ENCODE measurements around the gene MVB12B.
"Not testable (repeated sequence)": the region's sequence is repeated elsewhere in the genome, so short reads cannot be mapped to it uniquely, and the experiment has no call there.

Gene MVB12B

GRCh38 chr9:126326228-126327005 is at the start of gene MVB12B:
Gene MVB12B (plus strand): TSS chr9:126326829. CDS start chr9:126326930, 101 bp downstream.
- peak; percentile 46 for DNase-seq

GRCh38 chr9:126283799-126284465 is 42.7 kb upstream of the MVB12B start:
- no peak for DNase-seq

GRCh38 chr9:126285652-126286051 is 41.0 kb upstream of the MVB12B start:
- DNase-seq: not testable (repeated sequence)

GRCh38 chr9:126287166-126287866 is 39.3 kb upstream of the MVB12B start:
- DNase-seq: no peak

- no peak for DNase-seq
These were observed 35.8 kb upstream of the MVB12B start for GRCh38 chr9:126290871-126291270.

GRCh38 chr9:126291925-126292324 is 34.7 kb upstream of the MVB12B start:
- no peak for DNase-seq

- DNase-seq: no peak
These were observed 33.7 kb upstream of the MVB12B start for GRCh38 chr9:126292736-126293521.

GRCh38 chr9:126293522-126293889 is 33.1 kb upstream of the MVB12B start:
- no peak for DNase-seq

- no peak for DNase-seq
These were observed 32.1 kb upstream of the MVB12B start for GRCh38 chr9:126294331-126295081.

GRCh38 chr9:126295082-126295477 is 31.5 kb upstream of the MVB12B start:
- DNase-seq: no peak

- no peak for DNase-seq
These were observed 31.1 kb upstream of the MVB12B start for GRCh38 chr9:126295516-126295915.

- no peak for DNase-seq
These were observed 30.6 kb upstream of the MVB12B start for GRCh38 chr9:126295936-126296600.

- no peak for DNase-seq
These were observed 29.9 kb upstream of the MVB12B start for GRCh38 chr9:126296687-126297086.

- DNase-seq: no peak
These were observed 29.0 kb upstream of the MVB12B start for GRCh38 chr9:126297661-126298060.

- no peak for DNase-seq
These were observed 28.4 kb upstream of the MVB12B start for GRCh38 chr9:126298063-126298801.

- DNase-seq: no peak
These were observed 26.8 kb upstream of the MVB12B start for GRCh38 chr9:126299706-126300276.

- DNase-seq: no peak
These were observed 25.4 kb upstream of the MVB12B start for GRCh38 chr9:126301196-126301595.

- peak; percentile 6 for DNase-seq
These were observed 24.5 kb upstream of the MVB12B start for GRCh38 chr9:126301985-126302603.

- no peak for DNase-seq
These were observed 23.9 kb upstream of the MVB12B start for GRCh38 chr9:126302730-126303129.

GRCh38 chr9:126303488-126303887 is 23.1 kb upstream of the MVB12B start:
- DNase-seq: no peak
